NB4 (cell line): ENCODE measurements around the gene RSPH1.

ENCODE experiments used
- MYC ChIP-seq: IDR thresholded peaks from 2 replicates; pipeline ENCODE4 v1.6.1; 2011; ENCODE audit warnings: low read depth, low read length
- TF ChIP-seq, protein P1 (sequence below): IDR thresholded peaks from one replicate; pipeline ENCODE4 v1.5.1; 2012; ENCODE audit warnings: low read depth, low read length

DNA sequence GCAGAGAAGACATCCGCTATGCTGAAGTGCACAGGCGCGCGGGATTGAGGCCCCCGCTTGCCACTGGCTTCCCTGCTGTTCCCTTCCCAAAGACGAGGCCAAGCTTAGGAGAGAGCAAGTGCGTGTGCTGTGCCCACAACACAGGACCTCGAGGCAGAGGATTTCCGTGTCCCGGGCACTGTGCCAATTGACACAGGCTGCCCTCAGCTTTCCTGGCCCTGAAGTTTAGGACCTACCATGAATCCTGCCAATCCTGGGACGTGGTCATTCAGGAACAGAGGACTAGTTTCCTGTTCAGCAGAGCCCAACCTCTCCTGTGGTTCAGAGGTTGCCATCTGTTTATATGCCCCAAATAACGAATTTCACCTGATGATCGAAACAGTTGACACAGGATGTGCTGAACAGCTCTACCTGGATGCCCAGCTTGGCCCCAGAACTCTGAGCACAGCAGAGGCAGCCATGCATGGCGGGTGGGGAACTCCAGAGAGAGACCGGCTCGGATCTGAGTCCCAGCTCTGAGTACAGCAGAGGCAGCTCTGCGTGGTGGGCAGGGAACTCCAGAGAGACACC is 39.7 kb upstream of the RSPH1 start:
- TF ChIP-seq, protein P1, sequence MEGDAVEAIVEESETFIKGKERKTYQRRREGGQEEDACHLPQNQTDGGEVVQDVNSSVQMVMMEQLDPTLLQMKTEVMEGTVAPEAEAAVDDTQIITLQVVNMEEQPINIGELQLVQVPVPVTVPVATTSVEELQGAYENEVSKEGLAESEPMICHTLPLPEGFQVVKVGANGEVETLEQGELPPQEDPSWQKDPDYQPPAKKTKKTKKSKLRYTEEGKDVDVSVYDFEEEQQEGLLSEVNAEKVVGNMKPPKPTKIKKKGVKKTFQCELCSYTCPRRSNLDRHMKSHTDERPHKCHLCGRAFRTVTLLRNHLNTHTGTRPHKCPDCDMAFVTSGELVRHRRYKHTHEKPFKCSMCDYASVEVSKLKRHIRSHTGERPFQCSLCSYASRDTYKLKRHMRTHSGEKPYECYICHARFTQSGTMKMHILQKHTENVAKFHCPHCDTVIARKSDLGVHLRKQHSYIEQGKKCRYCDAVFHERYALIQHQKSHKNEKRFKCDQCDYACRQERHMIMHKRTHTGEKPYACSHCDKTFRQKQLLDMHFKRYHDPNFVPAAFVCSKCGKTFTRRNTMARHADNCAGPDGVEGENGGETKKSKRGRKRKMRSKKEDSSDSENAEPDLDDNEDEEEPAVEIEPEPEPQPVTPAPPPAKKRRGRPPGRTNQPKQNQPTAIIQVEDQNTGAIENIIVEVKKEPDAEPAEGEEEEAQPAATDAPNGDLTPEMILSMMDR, result no peak
- TF ChIP-seq MYC, result no peak
